ENCODE measurements around the gene EMC8. TPM values are rescaled to one million over a fixed set of nuclear protein-coding genes. Genes with fewer than 3 reads are reported as not detected.
A peak's percentile ranks its signal among the peaks of the same experiment; 100 is the strongest.

EMC8 gene
- total RNA-seq, 1 donor from 2014 or later, result 57.1 TPM

DNA sequence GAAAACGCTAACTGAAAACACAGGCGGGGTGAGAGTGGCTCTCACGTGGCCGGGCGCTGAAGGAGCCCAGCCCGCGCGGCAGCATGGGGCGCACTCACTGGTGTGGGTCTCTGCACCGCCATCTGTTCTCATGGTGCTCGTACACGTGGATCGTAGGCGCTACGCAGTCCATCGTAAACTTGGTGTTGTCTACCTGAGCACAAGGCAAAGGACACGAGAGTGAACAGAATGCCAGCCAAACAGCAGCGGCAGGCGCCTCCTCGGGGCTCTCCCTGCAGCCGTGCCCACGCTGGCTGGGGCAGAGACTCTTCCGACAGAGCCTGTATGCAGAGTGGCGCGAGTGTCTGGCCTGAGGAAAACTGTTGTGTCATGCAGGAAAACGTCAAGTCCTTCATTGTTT lies 19.1 kb downstream of the EMC8 start:
- Mint-ChIP-seq H3K27ac (no peak overlapping the region), H3K4me3 (no peak overlapping the region), H3K36me3 (ENCODE audit: low read depth) (peaks cover 34% of the 10 kb centered on the region), H3K27me3 (no peaks in the 10 kb centered on the region), H3K9me3 (no peaks in the 10 kb centered on the region), H3K4me1 (peaks cover 3% of the 10 kb centered on the region)
- no peak for DNase-seq
- intact Hi-C loops (cut with micrococcal nuclease), result no loop called here

DNA sequence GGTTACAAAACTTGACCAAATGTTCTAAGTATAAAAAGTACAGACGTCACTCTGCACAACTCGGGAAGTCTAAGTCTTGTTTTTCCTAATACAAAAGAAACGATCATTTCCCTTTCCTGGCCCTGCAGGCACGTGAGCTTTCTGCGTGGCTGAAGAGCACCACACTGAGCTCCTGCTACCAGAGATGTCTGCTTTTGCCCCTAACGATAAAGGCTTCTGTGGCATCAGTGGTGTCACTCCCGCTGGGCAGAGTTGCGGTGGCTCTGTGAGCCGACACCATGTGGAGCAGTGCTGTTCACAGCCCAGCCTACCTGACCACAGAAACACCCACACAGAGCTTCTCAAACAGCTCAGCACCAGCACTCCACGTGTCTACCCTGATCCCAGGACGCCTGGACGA lies 20.5 kb downstream of the EMC8 start:
- no peak for DNase-seq
- Mint-ChIP-seq H3K9me3 (no peaks in the 10 kb centered on the region), H3K36me3 (ENCODE audit: low read depth) (peaks cover 34% of the 10 kb centered on the region), H3K4me3 (no peak overlapping the region), H3K27ac (peak overlapping the region; percentile 41), H3K27me3 (no peaks in the 10 kb centered on the region), H3K4me1 (peaks cover 3% of the 10 kb centered on the region)
- intact Hi-C loops (cut with micrococcal nuclease), result no loop called here

DNA sequence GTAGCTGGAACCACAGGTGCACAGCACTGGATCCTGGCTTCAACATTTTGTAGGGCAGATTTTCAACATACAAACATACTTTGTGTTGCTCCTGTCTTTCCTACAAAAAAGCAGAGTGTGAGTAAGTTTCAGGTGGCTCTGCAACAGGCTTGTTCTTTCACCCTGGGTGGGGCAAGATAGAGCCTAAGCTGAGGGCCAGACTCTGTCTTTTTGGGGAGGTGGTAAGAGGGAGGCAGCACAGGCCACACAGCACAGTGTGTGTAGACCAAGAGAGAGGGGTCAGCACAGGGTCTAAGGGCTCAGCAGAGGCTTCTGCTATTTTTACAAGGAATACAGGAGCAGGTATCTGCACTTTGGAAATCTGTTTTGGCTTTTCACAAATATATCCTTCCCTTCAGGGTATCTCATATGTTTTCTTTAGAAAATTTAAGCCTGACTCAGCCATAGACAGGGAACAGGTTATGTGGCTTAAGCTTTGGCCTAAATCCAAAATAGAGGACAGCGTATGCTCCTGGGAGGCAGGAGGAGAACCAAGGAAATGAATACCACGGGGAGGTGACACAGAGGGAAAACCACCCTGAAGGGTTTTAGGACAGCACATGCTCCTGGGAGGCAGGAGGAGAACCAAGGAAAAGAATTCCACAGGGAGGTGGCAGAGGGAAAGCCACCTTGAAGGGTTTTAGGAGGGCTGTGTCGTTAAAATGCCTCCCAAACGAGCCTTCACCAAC lies 21.6 kb downstream of the EMC8 start:
- DNase-seq, result no peak
- intact Hi-C loops (cut with micrococcal nuclease), result no loop called here
- Mint-ChIP-seq H3K4me3 (no peak overlapping the region), H3K27ac (no peak overlapping the region), H3K36me3 (ENCODE audit: low read depth) (peaks cover 34% of the 10 kb centered on the region), H3K4me1 (peaks cover 3% of the 10 kb centered on the region), H3K9me3 (no peaks in the 10 kb centered on the region), H3K27me3 (no peaks in the 10 kb centered on the region)

DNA sequence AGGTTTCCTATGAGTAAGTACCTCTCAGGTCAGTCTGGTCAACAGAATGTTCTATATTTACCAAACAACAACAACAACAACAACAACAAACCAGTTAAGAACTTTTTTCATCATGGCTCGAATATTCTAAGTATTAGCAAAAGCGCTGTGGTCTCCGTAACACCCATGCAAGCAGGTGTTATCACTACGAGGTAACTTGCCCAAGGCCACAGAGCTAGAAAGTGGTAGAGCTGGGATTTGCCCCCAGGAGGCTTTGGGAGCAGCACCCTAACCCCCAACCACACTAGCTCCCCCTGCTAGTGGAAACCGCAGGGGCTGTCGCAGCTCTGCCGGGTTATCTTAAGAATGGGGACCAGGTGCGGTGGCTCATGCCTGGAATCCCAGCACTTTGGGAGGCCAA lies 24.5 kb downstream of the EMC8 start:
- Mint-ChIP-seq H3K4me1 (no peaks in the 10 kb centered on the region), H3K9me3 (no peaks in the 10 kb centered on the region), H3K27ac (no peak overlapping the region), H3K27me3 (no peaks in the 10 kb centered on the region), H3K36me3 (ENCODE audit: low read depth) (peaks cover 21% of the 10 kb centered on the region), H3K4me3 (no peak overlapping the region)
- intact Hi-C loops (cut with micrococcal nuclease), result no loop called here
- no peak for DNase-seq

DNA sequence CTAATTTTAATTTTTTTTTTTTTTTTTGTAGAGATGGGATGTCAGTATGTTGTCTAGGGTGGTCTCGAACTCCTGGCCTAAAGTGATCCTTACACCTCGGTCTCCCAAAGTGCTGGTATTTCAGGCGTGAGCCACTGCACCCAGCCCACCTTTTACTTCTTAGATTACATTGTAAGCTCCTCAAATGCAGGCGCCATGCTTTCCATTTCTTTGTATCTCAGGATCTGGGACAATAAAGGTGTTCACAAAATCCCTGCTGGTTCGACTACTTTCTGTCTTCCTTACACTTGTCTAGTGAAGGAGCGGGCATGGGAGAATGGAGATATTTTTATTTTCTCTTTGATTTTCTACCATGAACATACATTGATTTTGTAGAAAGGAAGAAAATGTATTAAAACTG lies 25.2 kb downstream of the EMC8 start:
- Mint-ChIP-seq H3K4me1 (no peaks in the 10 kb centered on the region), H3K27ac (no peak overlapping the region), H3K4me3 (no peak overlapping the region), H3K9me3 (no peaks in the 10 kb centered on the region), H3K36me3 (ENCODE audit: low read depth) (peaks cover 16% of the 10 kb centered on the region), H3K27me3 (no peaks in the 10 kb centered on the region)
- intact Hi-C loops (cut with micrococcal nuclease), result no loop called here
- DNase-seq, result no peak

DNA sequence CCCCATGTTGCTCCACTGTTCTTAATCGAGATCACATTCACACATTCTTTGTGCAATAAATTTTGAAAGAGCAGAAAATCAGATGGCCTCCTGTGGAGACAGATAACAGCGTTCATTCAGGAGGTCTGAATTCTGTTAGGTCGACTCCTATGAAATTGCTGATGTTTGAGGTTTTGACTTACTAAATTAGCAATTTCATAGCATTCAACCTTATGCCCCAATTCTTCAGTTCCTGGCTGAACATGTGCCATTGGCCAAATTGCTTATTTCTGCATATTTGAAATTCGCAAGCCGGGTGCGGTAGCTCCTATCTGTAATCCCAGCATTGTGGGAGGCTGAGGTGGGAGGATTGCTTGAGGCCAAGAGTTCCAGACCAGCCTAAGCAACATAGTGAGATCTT lies 26.3 kb downstream of the EMC8 start:
- no peak overlapping the region for H3K27ac Mint-ChIP-seq
- H3K27me3 Mint-ChIP-seq, result no peaks in the 10 kb centered on the region
- DNase-seq, result no peak
- H3K36me3 Mint-ChIP-seq (ENCODE audit: low read depth), result peaks cover 9% of the 10 kb centered on the region
- intact Hi-C loops (cut with micrococcal nuclease), result no loop called here
- no peaks in the 10 kb centered on the region for H3K9me3 Mint-ChIP-seq
- no peaks in the 10 kb centered on the region for H3K4me1 Mint-ChIP-seq
- H3K4me3 Mint-ChIP-seq, result no peak overlapping the region

DNA sequence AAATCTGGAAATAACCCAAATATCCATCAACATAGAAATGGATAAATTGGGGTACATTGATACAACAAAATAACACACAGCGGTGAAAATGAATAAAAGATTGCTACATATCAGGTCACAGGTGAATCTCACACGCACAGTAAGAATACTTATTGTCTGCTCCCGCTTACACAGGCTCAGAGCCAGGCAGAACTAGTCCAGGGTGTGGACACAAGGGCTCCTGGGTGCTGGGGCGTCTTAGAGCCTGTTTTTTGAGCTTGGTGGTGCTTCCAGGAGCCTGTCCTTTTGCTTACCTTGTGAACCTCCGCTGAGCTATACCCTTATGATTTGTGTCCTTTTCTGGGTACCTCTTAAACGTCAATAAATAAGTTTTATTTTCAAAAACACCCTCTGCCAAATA lies 28.6 kb downstream of the EMC8 start:
- Mint-ChIP-seq H3K27me3 (no peaks in the 10 kb centered on the region), H3K9me3 (no peaks in the 10 kb centered on the region), H3K36me3 (ENCODE audit: low read depth) (no peaks in the 10 kb centered on the region), H3K27ac (no peak overlapping the region), H3K4me1 (no peaks in the 10 kb centered on the region), H3K4me3 (no peak overlapping the region)
- intact Hi-C loops (cut with micrococcal nuclease), result no loop called here
- no peak for DNase-seq

DNA sequence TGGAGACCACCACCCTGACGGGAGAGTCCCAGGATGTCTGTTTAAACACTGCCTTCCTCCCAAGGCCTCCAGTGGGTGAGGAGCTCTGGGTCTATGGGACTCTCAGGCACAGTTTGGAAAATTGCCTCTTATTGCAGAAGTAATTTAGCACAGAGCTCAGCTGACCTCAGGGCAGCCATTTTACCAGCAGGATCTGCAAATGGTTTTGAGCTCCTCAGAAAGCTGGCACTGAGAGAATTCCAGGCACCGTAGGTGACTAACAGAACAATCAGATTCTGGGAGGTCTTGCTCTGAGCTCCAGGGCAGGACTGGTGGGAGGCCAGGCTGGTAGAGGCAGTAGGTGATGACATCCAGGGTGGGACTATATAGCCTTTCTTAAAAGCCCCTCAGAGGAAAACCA lies 31.1 kb downstream of the EMC8 start:
- Mint-ChIP-seq H3K27me3 (no peaks in the 10 kb centered on the region), H3K4me1 (no peaks in the 10 kb centered on the region), H3K9me3 (no peaks in the 10 kb centered on the region), H3K4me3 (no peak overlapping the region), H3K27ac (no peak overlapping the region), H3K36me3 (ENCODE audit: low read depth) (no peaks in the 10 kb centered on the region)
- DNase-seq, result no peak
- intact Hi-C loops (cut with micrococcal nuclease), result no loop called here

DNA sequence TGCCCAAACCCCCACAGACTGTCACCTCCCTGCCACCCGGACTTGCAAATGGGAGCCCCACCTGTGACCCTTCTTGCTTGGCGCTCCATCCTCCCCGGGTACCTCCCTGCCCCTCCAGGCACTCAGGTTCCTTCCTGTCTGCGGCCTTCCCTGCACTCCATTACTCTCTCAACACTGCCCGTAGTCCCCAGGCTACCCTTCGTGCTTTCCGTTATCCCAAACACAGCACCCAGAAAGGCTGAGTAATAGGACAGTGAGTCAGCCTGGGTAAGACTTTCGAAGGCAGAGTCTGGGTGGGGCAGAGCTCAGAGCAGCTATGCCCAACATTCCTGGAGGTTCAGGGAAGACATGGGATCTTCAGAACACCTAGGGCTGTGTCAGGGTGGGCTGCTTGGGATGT lies 31.8 kb downstream of the EMC8 start:
- H3K9me3 Mint-ChIP-seq, result no peaks in the 10 kb centered on the region
- no peak overlapping the region for H3K27ac Mint-ChIP-seq
- no peak overlapping the region for H3K4me3 Mint-ChIP-seq
- intact Hi-C loops (cut with micrococcal nuclease), result no loop called here
- H3K27me3 Mint-ChIP-seq, result no peaks in the 10 kb centered on the region
- DNase-seq, result no peak
- H3K36me3 Mint-ChIP-seq (ENCODE audit: low read depth), result no peaks in the 10 kb centered on the region
- no peaks in the 10 kb centered on the region for H3K4me1 Mint-ChIP-seq

DNA sequence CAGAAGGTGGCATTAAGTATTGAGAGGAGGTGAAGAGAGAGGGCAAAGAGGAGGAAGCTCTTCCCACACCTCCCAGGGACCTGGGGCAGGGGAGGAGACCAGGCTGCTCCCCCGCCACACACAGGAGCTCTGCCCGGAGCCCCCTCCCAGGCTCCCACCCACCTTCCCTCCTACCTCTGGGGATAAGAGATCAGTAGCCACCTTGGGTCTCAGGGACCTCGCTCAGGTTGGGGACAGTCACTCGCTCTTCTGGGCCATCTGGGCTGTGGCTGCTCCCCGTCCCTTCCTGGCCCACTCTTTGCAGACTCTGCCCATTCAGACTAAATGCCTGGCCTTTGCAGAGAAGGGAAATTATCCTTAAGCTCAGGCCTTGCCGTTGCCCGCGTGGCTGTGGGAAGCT lies 33.6 kb downstream of the EMC8 start:
- no peaks in the 10 kb centered on the region for H3K9me3 Mint-ChIP-seq
- no peaks in the 10 kb centered on the region for H3K4me1 Mint-ChIP-seq
- intact Hi-C loops (cut with micrococcal nuclease), result no loop called here
- H3K27ac Mint-ChIP-seq, result no peak overlapping the region
- no peaks in the 10 kb centered on the region for H3K27me3 Mint-ChIP-seq
- no peaks in the 10 kb centered on the region for H3K36me3 Mint-ChIP-seq (ENCODE audit: low read depth)
- DNase-seq, result no peak
- no peak overlapping the region for H3K4me3 Mint-ChIP-seq

DNA sequence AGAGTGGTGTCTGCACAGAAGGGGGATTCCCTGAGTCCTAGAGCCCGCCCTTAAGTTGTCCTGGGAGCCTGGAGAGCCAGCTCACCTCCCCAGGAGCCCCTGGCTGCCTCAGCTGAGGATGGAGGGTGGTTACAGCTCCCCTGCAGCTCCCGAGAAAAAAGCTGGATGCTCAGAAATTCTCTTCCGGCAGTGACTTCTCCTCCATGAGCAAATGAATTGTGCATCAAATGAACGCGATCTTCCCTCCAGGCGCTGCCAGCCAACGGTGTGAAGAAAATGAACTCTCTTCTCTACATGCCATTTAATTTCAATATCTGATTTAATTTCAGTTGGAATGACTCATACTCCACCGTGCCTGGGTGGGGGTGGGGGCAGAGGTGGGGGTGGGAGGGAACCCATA lies 34.1 kb downstream of the EMC8 start:
- no peak overlapping the region for H3K27ac Mint-ChIP-seq
- no peaks in the 10 kb centered on the region for H3K4me1 Mint-ChIP-seq
- peaks cover 4% of the 10 kb centered on the region for H3K27me3 Mint-ChIP-seq
- no peaks in the 10 kb centered on the region for H3K9me3 Mint-ChIP-seq
- intact Hi-C loops (cut with micrococcal nuclease), result no loop called here
- H3K36me3 Mint-ChIP-seq (ENCODE audit: low read depth), result no peaks in the 10 kb centered on the region
- H3K4me3 Mint-ChIP-seq, result no peak overlapping the region
- no peak for DNase-seq

DNA sequence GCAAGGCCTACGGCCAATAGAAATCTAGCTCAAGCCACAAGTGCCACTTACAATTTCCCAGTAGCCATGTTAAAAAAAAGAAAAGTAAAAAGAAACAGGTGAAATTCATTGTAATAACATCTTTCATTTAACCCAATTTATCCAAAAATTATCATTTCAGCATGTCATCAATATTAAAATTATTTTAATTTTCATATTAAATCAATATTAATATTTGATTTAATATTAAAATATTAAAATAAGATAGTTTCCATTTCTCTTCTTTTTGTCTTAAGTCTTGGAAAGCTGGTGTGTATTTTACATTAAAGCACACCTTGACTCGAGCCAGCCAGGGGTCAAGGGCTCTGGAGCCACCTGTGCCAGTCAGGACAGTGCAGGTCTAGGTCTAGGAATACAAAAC lies 35.7 kb downstream of the EMC8 start:
- H3K9me3 Mint-ChIP-seq, result no peaks in the 10 kb centered on the region
- H3K27ac Mint-ChIP-seq, result no peak overlapping the region
- intact Hi-C loops (cut with micrococcal nuclease), result no loop called here
- no peak overlapping the region for H3K4me3 Mint-ChIP-seq
- no peak for DNase-seq
- H3K27me3 Mint-ChIP-seq, result peaks cover 20% of the 10 kb centered on the region
- no peaks in the 10 kb centered on the region for H3K36me3 Mint-ChIP-seq (ENCODE audit: low read depth)
- H3K4me1 Mint-ChIP-seq, result peaks cover 6% of the 10 kb centered on the region

DNA sequence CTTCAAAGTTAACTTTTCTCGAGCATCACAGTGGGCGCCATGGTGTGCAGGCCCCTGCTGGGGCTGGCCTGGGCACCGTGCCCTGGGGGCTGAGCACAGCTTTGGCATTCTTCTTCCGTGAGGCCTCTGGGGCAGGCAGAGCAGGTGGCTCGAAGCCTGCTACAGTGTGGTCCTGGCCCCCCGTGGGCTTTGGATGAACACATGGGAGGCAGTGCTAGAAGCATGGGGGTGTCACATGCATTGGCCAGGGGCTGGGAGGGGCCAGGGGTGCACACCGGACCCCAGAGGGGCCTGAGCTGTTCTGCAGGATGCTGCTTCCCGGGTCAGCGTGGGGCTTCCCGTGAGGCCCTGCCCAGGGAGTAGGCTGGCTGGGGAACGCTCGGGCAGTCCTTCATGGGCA lies 36.4 kb downstream of the EMC8 start:
- Mint-ChIP-seq H3K4me1 (peaks cover 6% of the 10 kb centered on the region), H3K36me3 (ENCODE audit: low read depth) (no peaks in the 10 kb centered on the region), H3K9me3 (no peaks in the 10 kb centered on the region), H3K27me3 (peaks cover 20% of the 10 kb centered on the region), H3K4me3 (no peak overlapping the region), H3K27ac (no peak overlapping the region)
- intact Hi-C loops (cut with micrococcal nuclease), result no loop called here
- DNase-seq, result no peak

DNA sequence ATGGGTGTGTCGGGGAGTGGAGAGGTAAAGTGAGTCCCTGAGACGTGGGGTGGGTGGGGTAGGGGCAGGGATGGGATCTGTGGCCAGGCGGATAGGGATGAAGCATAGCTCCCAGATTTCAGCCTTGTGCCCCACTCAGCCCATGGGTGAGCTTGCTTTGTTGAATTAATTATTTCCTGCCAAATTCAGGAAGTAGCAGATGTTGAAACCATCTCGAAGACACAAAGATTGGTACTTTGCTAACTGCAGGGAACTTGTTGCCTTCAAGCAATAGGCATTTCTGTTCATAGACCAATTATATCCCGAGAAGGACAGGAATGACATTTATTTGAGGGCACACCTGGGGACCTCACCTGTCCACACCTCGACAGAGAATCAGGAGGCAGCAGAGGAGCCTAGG lies 37.5 kb downstream of the EMC8 start:
- Mint-ChIP-seq H3K27ac (no peak overlapping the region), H3K4me3 (no peak overlapping the region), H3K4me1 (peaks cover 9% of the 10 kb centered on the region), H3K36me3 (ENCODE audit: low read depth) (no peaks in the 10 kb centered on the region), H3K9me3 (no peaks in the 10 kb centered on the region), H3K27me3 (peaks cover 20% of the 10 kb centered on the region)
- DNase-seq, result no peak
- intact Hi-C loops (cut with micrococcal nuclease), result no loop called here
